ENCODE measurements around the gene GJB2.
"Not testable (repeated sequence)": the region's sequence is repeated elsewhere in the genome, so short reads cannot be mapped to it uniquely, and the experiment has no call there.

Gene GJB2

DNA sequence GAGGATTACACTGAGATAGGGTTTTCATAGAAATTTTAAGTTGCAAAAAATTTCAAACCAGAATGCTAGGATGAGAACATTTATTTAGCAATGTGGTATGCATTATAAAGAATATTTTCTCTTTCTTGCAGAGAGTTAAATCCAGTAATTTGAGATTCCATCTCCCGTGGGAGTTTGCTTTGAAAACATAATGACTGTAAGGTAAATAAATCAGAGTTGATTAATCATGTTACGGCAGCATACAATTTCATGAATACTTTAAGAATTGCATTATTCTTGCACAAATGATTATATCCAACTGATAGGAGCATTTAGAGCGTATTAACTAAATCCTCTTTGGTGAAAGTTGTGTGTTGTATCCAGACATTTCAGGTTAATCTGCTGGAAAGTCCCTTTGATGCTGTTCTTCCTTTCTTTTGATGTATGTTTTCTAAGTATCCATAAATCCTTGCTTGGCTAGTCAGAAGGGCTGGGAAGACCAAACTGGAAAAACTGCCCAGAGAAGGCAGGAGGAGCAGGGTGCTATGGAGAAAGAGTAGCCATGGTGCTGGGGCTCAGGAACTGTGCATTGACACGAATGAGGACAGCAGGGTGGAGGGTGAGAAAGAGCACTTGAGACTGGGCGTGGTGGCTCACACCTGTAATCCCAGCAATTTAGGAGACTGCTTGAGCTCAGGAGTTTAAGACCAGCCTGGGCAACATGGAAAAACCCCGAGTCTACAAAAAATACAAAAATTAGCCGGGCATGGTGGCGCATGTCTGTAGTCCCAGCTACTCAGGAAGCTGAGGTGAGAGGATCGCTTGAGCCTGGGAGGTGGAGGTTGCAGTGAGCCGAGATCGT is 27.1 kb downstream of the GJB2 start:
- no peak for ATAC-seq

DNA sequence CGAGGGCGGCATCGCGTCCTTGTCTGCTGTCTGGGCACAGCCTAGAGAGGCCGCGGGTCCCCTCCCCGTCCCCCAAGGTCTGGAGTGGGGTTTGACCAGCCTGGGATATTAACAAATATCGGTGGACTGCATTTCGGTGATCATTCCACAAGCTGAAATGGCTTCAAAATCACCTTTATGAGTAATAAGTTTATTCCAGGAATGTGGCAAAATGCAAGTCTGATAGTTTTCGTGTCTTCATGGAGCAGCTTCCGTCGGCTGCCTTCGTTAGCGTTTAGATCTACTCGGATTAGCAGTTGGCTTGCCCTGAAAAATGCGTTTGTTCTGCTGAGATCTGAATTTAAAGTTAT is 30.8 kb downstream of the GJB2 start:
- no peak for ATAC-seq

DNA sequence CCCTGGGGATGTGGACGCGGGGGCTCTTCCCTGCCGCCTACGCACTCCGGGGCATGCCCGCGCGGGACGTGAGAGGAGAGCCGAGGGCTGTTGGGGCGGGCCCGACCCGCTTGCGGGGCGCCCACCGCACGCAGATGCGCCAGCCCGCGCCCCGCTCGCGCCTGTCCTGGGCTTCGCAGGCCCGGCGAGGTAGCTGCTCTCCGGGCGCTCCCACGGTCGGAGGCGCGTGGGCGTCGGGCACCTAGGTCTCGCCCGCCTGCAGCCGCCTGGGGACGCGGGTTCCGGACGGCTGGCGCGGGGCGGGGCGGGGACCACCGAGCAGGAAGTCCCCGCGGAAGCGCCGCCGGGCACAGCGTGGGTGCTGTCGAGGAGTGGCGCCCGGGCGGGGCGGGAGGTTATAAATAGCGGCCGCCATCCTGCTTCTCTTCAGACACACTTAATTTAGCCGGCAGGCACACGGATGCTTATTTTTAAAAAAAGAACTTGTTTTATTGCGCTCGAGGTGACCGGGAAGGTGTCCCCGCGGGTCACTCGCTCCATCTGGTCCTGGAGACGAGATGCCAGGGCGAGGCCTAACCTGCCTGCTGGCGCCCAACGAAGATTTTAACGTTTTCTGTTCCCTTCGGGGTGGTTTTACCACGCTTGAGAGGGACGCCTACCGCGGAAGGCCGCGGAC is 31.3 kb downstream of the GJB2 start:
- peak; percentile 52 to 68 for ATAC-seq

DNA sequence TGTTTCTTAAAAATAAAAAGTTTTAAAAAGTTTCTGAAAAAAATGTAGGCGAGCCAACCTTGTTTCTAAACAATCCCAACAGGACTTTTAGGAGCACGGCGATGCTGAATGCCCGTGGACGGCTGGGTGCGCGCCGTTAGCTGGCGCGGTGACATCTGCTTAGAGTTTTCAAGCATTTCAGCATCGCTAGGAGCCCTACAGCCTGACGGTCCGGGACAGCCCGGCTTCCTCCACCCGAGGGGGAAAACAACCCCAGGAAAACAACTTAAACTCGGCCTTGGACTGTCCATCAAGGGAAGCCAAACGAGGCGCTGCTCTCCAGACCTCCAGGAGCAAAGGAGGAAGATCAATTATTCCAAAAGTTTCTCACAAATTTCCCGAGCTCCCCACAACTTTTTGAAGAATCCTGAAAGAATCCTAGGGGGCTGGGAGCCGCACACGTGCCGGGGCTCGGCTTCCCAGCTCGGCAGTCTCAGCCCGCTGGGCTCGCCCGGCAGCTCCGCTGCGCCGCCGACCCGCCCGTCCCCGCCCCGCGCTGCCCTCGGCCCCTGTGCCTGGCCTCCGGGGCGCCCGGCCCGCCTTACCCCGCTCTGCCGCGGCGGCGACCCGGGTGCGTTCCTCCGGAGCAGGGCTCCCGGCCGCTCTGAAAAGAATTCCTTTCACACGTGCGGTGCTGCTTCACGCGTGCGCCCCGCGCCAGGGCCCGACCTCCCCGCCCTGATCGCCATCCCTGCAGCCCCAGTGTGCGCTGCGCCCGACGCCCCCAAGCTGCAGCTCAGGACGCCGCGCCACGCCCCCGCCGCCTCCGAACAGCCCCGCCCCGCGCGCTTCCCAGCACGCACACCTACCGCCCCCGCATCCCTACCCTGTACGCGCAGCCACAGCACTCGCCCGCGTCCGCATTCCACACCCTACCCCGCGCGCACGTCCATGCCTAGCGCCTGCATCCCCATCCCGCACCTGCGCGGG is 32.1 kb downstream of the GJB2 start, which contains the start of gene GJA3:
TSS of gene GJA3 (minus strand) at position 747 of the 969 bp plus-strand sequence. CDS start 17,764 bp downstream, outside the sequence.
- ATAC-seq = peak; percentile 34 to 47

DNA sequence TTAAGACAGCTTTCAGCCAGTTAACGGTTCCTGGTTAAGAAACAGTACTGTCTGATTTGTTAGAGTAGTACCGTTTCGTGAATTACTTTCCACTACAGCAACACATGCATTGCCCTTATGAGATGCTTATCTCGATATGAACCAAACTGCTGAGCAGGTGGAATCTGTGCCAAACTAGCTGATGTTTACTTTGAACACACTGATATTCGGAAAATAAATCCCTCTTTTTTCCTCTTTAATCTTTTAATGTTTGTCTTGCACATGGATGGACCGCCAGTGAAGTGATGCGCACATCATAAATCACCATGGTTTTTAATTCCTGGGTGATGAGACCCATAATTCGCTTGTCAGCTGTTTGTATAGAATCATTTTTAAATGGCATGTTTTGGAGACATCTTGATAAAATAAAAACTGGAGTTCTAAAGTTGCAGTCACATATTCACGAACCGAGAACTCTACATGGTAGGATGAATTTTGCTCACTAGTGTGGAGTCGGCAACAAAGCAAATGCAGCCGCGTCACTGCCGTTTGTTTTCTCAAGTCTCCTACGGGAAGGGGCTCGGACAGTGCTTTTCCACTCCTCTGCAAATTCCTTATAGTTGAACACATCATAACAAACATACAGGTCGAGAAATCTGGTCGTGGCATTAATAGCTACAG is 33.0 kb downstream of the GJB2 start:
- no peak for ATAC-seq

DNA sequence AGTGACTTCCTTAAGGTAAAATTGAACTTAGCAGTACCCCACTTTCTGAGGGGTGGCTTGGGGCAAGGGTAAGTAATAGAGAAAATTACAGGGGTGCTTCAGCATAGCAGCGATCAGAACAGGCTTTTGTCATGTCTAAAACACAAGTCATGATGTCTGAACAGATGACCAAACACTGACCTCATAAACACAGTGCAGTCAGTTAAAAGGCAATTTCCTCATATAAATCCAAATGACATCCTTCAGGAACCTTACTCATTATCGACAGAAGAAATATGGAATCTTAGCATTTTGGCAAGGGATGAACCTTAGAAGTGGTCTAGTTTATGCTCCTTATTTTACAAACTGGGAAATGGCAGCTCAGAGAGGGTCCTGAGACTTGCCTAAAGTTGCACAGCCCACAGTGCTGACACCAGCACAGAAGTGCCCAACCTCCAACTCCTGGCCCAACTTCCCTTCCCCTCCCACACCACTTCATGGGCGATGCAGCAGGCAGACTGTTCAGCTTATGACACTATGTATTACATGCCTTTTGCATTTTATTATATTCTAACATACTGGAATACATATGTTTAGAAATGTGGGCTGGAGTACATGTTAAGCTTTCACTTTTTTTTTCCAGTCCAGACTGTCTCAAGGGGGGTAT is 35.5 kb downstream of the GJB2 start:
- no peak for ATAC-seq

DNA sequence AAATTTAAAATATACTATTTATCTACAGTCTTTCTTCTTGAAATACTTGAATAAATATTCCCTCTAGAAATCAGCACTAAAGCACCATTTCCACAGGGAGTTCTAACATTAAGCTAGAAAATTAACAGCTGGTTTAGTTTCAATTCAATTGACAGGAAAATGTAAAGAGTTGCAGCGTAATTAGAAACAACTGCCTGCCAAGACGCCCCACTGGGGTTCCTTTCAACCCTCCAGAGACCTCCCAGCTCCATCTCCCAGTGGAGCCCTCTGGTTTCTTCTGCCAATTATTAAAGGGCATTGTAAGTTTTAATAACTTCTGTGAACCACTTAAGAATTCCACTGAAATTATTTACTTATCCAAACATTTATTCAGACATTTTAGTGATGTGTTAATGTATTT is 36.0 kb downstream of the GJB2 start:
- no peak for ATAC-seq

DNA sequence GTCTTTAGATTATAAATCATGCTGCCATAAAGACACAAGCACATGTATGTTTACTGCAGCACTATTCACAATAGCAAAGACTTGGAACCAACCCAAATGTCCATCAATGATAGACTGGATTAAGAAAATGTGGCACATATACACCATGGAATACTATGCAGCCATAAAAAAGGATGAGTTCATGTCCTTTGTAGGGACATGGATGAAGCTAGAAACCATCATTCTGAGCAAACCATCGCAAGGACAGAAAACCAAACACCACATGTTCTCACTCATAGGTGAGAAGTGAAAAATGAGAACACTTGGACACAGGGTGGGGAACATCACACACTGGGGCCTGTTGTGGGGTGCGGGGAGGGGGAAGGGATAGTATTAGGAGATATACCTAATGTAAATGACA is 39.4 kb downstream of the GJB2 start:
- ATAC-seq = not testable (repeated sequence)

DNA sequence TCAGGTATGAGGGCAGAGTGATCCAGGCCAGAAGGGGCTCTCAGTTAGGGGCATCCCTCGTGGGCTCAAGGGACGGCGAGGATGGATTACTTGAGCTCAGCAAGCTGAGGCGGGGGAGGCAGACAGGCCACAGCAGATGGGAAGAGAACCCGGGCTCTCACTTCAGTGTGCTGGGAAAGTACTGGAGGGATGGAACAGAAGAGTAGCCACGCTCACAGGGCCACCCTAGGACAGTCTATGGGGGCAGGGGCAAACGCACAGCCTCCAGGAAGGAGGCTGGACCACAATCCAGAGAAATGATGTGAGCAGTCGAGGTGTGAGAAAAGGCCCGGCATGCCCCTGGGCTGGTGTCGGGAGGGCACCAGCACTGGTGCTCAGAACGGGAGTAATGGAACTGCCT is 41.1 kb downstream of the GJB2 start:
- no peak for ATAC-seq

DNA sequence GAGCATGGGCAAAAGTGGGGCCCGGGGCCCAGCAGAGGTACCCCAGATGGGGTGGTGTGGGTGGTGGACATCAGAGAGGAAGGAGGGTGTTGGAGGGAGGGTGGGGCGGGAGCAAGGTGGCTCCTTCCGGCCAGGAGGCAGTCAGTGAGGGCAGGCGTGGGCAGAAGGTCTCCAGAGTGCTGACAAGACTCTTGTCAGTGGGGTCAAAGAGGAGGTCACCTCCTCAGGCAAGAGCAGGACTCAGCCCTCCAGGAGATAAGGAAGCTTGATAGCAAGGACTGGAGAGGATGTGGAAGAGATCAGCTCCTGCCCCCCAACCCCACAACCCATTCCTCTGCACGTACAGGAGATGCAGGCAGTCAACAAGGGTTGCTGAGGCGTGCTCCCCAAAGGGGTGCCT is 41.7 kb downstream of the GJB2 start:
- ATAC-seq = no peak

DNA sequence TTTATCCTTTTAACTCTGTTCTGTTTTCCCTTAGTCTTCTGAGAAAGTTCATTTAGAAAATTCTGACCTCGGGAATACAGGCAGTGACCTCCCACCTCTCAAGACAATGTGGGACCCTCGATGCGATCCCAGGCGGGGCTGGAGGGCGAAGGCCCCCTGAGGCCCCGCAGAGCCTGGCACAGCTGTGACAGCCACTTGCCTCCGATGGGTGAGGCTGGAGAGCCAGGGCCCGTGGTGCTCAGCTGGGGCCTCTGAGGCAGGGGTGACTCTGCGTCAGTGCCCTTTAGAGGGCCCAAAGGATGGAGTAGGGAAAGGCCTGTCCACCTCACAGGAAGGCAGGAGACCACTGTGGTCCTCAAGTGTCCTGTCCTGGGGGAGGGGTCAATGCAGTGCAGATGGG is 42.2 kb downstream of the GJB2 start:
- ATAC-seq = no peak

DNA sequence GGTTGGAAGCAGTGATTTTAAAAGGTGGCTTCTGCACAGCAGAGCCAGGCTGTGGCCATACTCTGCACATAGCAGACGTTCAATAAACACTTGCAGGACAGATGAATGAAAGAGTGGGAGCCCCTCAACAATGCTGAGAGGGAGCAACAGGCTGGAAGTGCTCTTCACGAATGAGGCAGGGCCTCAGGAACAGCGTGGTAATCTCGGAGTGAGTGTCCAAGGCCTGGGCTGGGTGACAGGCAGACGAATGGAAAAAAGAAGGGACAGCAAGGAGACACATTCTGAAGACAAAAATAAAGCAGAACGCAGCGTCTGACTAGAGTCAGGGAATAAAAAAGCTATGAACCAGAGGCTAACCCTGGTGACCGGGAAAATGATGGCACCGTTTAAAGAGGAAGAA is 43.0 kb downstream of the GJB2 start:
- no peak for ATAC-seq

DNA sequence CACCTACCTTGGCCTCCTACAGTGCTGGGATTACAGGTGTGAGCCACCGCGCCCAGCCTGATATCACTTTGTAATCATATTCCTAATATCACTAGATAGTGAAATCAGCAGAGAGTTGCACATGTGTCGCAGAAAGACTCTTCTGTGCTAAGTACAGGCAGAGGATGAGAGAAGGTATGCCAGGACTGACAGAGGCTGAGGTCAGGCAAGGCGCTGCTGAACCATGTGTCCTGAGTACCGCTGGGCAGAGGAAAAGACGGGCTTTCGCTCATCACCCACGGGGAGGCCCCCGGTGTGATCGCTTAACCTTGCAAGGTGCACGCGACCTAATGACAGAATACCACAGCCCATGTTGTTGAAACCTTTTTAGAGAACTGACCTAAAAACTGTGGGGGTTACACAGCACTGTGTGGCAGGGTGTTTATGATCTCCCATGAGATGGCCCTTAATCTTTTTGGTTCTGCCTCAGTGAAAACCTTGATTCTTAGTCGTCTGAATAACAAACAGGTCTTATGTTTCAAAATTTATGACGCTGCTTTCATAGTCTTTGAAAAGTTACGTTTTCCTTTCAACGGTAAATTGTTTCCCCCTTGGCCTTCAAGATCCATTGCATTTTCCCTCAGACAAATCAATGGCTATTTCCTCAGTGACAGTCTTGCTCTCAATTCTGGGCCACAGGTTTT is 44.1 kb downstream of the GJB2 start:
- ATAC-seq = no peak

DNA sequence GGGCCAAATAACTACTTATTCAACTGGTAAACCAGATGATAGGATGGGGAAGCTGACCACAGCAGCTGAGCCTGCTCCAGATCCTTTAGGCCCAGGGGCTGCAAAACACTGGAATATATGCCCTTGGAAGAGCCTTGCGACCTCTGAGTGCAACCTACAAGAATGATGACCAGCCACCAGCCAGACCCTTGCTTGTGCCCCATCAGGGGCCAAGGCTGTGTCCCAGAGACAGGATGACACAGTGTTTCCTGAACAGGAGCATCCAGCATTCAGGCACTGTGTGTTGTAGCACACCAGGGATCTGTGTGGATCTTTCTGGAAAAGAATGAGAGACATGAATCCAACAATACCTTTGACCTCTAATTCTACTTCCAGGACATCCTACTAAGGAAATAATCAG is 46.4 kb downstream of the GJB2 start:
- no peak for ATAC-seq

DNA sequence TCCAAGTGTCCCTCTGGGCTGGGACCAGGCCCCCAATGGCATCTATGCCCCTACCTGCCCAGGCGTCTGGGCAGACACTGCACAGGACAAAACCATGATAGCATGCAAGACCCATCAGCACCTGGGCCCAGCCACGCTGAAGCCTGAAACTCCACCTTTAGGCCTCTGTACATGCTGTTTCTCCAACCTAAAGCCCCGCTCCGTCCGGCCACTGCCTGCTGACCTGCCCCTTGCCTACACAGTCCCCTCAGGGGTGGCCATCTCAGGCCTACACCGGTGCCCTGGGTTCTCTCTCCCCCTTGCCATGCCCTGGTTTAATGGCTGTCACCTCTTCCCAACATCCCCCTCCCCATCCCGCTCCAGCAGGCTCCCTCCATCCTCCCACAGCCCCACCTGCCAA is 47.2 kb downstream of the GJB2 start:
- ATAC-seq = no peak

DNA sequence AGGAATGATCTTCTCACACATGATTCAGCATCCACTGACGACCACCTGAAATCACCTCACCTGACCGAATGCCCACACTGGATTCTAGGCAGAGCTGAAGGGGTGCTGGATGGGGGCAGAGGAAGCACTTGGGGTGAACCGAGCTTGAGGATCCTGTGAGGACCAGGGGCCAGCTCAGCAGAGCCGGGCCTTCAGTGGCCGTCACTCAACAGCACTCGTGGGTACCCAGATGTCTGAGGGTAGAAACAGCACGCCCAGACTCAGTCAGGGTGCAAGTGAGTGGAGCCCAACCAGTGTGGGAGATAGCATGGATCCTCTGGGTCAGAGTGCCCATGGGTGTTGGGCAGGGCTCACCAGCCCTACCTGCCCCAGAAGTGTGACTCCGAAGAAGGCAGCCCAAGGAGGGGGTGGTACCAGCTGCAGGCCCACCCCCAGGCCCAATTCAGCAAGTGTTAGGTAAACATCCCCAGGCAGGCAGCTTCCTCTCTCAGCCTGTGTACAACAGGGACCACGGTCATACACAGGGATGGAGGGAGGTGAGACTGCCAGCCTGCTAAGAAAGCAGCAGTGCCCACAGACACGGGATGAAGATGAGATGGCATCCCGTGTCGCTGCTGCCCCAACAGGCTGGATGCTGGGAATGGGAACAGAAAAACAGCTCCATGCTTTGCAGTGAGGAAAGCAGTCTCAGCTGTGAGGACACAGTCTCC is 48.4 kb downstream of the GJB2 start:
- no peak for ATAC-seq

DNA sequence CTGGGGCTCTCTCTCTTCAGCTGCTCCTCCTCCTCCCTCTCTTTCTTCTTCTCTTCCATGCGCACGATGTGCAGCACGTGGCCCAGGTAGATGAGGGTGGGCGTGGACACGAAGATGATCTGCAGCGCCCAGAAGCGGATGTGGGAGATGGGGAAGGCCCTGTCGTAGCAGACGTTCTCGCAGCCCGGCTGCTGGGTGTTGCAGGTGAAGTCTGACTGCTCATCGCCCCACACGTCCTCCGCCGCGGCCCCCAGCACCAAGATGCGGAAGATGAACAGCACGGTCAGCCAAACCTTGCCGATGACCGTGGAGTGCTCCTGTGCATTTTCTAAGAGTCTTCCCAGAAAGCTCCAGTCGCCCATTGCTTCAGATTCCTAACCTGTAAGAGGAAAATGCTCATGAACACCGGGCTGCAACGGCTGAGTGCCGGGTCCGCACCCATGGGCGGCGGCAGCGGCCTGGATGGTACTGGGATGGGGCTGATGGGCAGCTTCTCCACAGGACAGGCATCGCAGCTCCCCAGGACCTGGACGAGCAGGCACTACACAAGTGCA is 49.7 kb downstream of the GJB2 start:
- no peak for ATAC-seq

DNA sequence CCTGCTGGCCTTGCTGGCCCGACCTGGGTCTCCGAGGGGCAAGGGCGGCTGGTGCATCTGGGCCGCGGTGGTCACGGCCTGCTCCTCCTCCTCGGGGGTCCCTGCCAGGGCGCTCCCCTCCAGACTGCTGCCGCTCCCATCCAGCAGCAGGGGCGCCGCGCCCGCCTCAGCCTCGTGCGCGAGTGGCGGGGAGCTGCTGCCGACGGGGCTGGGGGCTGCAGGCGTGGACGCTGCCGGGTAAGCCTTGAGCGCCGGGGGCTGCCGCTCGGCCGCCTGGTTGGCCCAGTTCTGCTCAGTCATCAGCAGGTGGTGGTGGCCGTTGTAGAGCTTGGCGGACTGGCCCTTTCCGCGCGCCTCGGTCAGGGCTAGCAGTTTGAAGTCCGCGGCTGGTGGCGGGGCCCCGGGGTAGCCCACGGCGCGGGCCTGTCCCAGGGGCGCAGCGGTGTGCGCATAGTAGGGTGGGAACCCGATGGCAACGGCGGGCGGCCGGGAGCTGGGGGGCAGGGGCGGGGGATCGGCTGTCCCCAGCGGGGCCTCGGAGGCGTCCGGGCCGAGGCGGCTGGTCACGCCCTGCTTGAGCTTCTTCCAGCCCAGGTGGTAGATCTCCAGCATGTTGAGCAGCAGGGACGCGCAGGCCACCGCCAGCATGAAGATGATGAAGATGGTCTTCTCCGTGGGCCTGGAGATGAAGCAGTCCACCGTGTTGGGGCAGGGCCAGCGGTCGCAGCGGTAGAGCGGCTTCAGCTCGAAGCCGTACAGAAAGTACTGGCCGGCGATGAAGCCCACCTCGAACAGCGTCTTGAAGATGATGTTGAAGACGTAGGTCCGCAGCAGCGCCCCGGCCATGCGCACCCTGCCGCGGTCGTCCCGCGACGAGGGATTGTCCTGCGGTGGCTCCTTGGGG is 50.5 kb downstream of the GJB2 start:
- no peak for ATAC-seq

All from activated CD4-positive, CD25-positive, alpha-beta regulatory T cell treated with anti-CD3 and anti-CD28 coated beads, Interleukin-2, amount 50 U/mL, for 24 hours (primary cell).